ACC112 (cell line): Measurements from ENCODE around the gene KIF26B.

Source experiments
- H2AFZ ChIP-seq: fragments of 200-600 bp; sonication (generic); one replicate; pipeline ENCODE4 v1.6.0; 2017; ENCODE audit warnings: antibody characterized with exemption, low read length; ENCODE audit not compliant: unreplicated experiment
- H3K27ac ChIP-seq: fragments of 200-600 bp; sonication (generic); 2 replicates; pipeline ENCODE4 v1.5.1; 2014; ENCODE audit warnings: low read depth, mild to moderate bottlenecking, antibody characterized with exemption, low read length, moderate library complexity
- H3K27me3 ChIP-seq: fragments of 200-600 bp; sonication (generic); 2 replicates; pipeline ENCODE4 v1.6.1; 2014; ENCODE audit warnings: mild to moderate bottlenecking, antibody characterized with exemption, low read length, moderate library complexity, mixed read lengths; ENCODE audit not compliant: insufficient read depth
- H3K36me3 ChIP-seq: fragments of 200-600 bp; sonication (generic); 2 replicates; pipeline ENCODE4 v1.6.1; 2016; ENCODE audit warnings: mild to moderate bottlenecking, antibody characterized with exemption, low read length, moderate library complexity, mixed read lengths; ENCODE audit not compliant: insufficient read depth
- H3K4me1 ChIP-seq: fragments of 200-600 bp; sonication (generic); one replicate; pipeline ENCODE4 v1.6.1; 2016; ENCODE audit warnings: low read length, mixed read lengths; ENCODE audit not compliant: insufficient read depth, unreplicated experiment, control insufficient read depth
- H3K4me3 ChIP-seq: fragments of 200-600 bp; sonication (generic); 2 replicates; pipeline ENCODE4 v1.5.1; 2014; ENCODE audit warnings: mild to moderate bottlenecking, low read depth, low read length
- H3K79me2 ChIP-seq: fragments of 200-600 bp; sonication (generic); one replicate; pipeline ENCODE4 v1.6.0; 2016; ENCODE audit warnings: low read length; ENCODE audit not compliant: control insufficient read depth, unreplicated experiment, insufficient read depth

Gene KIF26B

GRCh38 chr1:245463392-245464165 is 308.8 kb downstream of the KIF26B start:
- no peaks in the 10 kb centered on the region for H3K4me1 ChIP-seq
- H2AFZ ChIP-seq = no peak overlapping the region
- H3K79me2 ChIP-seq = no peaks in the 10 kb centered on the region
- no peak overlapping the region for H3K4me3 ChIP-seq
- H3K27ac ChIP-seq = no peak overlapping the region
- H3K36me3 ChIP-seq = no peaks in the 10 kb centered on the region
- H3K27me3 ChIP-seq = no peaks in the 10 kb centered on the region

GRCh38 chr1:245464290-245464689 is 309.5 kb downstream of the KIF26B start:
- no peak overlapping the region for H3K4me3 ChIP-seq
- H3K27ac ChIP-seq = no peak overlapping the region
- H3K79me2 ChIP-seq = no peaks in the 10 kb centered on the region
- H3K36me3 ChIP-seq = no peaks in the 10 kb centered on the region
- H2AFZ ChIP-seq = no peak overlapping the region
- no peaks in the 10 kb centered on the region for H3K27me3 ChIP-seq
- H3K4me1 ChIP-seq = no peaks in the 10 kb centered on the region

- Histone ChIP-seq H3K36me3 (no peaks in the 10 kb centered on the region), H3K27me3 (no peaks in the 10 kb centered on the region), H3K79me2 (no peaks in the 10 kb centered on the region), H2AFZ (no peak overlapping the region), H3K27ac (no peak overlapping the region), H3K4me1 (no peaks in the 10 kb centered on the region), H3K4me3 (no peak overlapping the region)
Measured at GRCh38 chr1:245465666-245466065, 310.9 kb downstream of the KIF26B start.

GRCh38 chr1:245466261-245466660 is 311.5 kb downstream of the KIF26B start:
- H3K27me3 ChIP-seq = no peaks in the 10 kb centered on the region
- H3K27ac ChIP-seq = no peak overlapping the region
- no peaks in the 10 kb centered on the region for H3K4me1 ChIP-seq
- H3K79me2 ChIP-seq = no peaks in the 10 kb centered on the region
- no peak overlapping the region for H3K4me3 ChIP-seq
- H3K36me3 ChIP-seq = no peaks in the 10 kb centered on the region
- H2AFZ ChIP-seq = no peak overlapping the region

GRCh38 chr1:245467804-245468203 is 313.0 kb downstream of the KIF26B start:
- no peaks in the 10 kb centered on the region for H3K79me2 ChIP-seq
- no peak overlapping the region for H3K4me3 ChIP-seq
- no peaks in the 10 kb centered on the region for H3K27me3 ChIP-seq
- no peak overlapping the region for H3K27ac ChIP-seq
- no peak overlapping the region for H2AFZ ChIP-seq
- H3K36me3 ChIP-seq = no peaks in the 10 kb centered on the region
- H3K4me1 ChIP-seq = no peaks in the 10 kb centered on the region

- H3K27me3 ChIP-seq = no peaks in the 10 kb centered on the region
- H2AFZ ChIP-seq = no peak overlapping the region
- no peaks in the 10 kb centered on the region for H3K4me1 ChIP-seq
- no peaks in the 10 kb centered on the region for H3K79me2 ChIP-seq
- H3K4me3 ChIP-seq = no peak overlapping the region
- no peak overlapping the region for H3K27ac ChIP-seq
- H3K36me3 ChIP-seq = no peaks in the 10 kb centered on the region
Measured at GRCh38 chr1:245469006-245469405, 314.2 kb downstream of the KIF26B start.

- H3K27me3 ChIP-seq = no peaks in the 10 kb centered on the region
- no peak overlapping the region for H3K27ac ChIP-seq
Measured at GRCh38 chr1:245469734-245470133, 314.9 kb downstream of the KIF26B start.

GRCh38 chr1:245475126-245475525 is 320.3 kb downstream of the KIF26B start:
- Histone ChIP-seq H3K27ac (no peak overlapping the region), H3K4me3 (no peak overlapping the region), H3K36me3 (no peaks in the 10 kb centered on the region), H3K27me3 (no peaks in the 10 kb centered on the region), H2AFZ (no peak overlapping the region), H3K4me1 (no peaks in the 10 kb centered on the region), H3K79me2 (no peaks in the 10 kb centered on the region)

More at GRCh38 chr1:245469734-245470133, 314.9 kb downstream of the KIF26B start:
- Histone ChIP-seq H3K4me1 (no peaks in the 10 kb centered on the region), H3K36me3 (no peaks in the 10 kb centered on the region), H3K79me2 (no peaks in the 10 kb centered on the region), H2AFZ (no peak overlapping the region), H3K4me3 (no peak overlapping the region)

- no peak overlapping the region for H3K4me3 ChIP-seq
- H3K79me2 ChIP-seq = no peaks in the 10 kb centered on the region
- H3K27ac ChIP-seq = no peak overlapping the region
- H3K27me3 ChIP-seq = no peaks in the 10 kb centered on the region
- H3K4me1 ChIP-seq = no peaks in the 10 kb centered on the region
- no peaks in the 10 kb centered on the region for H3K36me3 ChIP-seq
- H2AFZ ChIP-seq = no peak overlapping the region
Measured at GRCh38 chr1:245475961-245476516, 321.3 kb downstream of the KIF26B start.

- H3K79me2 ChIP-seq = no peaks in the 10 kb centered on the region
- H3K4me3 ChIP-seq = no peak overlapping the region
- no peaks in the 10 kb centered on the region for H3K36me3 ChIP-seq
- H3K27ac ChIP-seq = no peak overlapping the region
- H3K27me3 ChIP-seq = no peaks in the 10 kb centered on the region
- no peaks in the 10 kb centered on the region for H3K4me1 ChIP-seq
- no peak overlapping the region for H2AFZ ChIP-seq
Measured at GRCh38 chr1:245477941-245478340, 323.2 kb downstream of the KIF26B start.
